GM19372 (cell line): Measurements from ENCODE around the gene ATG9A.

Experiments used
- ATAC-seq: cut with Tn5 transposase; IDR thresholded peaks from one replicate; pipeline ENCODE4 v1.9.1; 2021; ENCODE audit warnings: mild to moderate bottlenecking, low read depth, moderate library complexity; ENCODE audit not compliant: unreplicated experiment

The ATG9A gene

DNA sequence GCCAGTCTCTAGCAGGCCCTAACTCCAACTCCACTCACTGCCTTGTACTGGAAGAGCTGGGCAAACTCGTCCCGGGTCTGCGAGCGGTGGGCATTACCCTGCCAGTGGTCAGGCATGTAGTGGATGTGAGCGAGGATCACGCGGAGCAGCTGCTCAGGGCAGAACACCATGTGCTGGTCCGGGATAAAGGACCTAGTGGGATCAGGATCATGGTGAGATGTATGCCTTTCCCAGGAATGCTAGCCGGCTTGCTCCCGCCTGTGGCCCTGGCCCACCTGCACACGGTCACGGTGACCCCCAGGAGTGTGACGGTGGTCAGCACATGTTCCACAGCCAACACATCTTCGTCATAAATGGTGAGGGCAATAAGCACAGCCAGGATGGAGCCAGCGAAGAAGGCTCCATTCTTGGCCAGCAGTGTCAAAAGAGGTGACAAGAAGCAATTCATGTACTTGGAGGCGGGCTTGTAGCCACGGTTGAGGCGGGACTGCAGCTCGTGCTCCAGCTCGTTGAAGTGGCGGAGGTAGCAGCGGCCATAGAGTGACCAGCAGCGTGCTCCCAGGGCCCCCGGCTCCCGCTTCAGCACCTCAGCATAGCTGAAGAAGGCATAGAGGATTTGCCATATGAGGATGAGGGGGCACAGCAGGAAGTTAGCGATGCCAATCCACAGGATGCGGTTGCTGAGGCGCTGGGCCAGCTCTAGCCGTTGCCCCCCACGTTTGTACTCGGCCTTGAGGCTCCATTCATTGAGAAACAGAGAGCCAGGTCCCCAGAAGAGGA, 5.4 kb downstream of the ATG9A start:
- ATAC-seq = no peak

DNA sequence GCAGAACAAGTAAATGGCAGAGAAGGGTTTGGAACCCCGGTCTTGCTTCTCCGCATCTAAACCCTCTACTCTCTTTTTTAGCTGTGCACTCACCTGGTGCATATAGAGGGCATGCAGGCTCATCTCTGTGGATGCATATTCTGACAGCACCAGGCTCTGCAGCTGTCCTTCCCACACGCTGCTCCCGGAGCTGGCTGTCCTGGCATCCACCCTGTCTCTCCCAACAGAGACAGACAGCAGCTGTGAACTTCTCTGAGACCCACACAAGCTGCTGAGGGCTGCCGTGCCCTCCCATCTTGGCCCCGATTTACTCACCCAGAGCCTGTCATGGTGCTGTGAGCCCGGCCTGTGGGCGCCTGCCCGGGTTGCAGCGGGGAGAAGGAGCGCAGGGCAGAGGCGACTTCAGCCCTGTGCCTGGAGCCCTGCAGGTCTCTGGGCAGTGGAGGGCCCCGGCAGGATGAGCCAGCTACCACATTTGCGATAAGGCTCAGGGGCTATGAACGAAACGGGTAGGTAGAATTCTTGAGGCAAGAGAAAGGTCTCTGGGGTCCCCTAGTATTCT, 7.4 kb downstream of the ATG9A start:
- ATAC-seq = no peak

DNA sequence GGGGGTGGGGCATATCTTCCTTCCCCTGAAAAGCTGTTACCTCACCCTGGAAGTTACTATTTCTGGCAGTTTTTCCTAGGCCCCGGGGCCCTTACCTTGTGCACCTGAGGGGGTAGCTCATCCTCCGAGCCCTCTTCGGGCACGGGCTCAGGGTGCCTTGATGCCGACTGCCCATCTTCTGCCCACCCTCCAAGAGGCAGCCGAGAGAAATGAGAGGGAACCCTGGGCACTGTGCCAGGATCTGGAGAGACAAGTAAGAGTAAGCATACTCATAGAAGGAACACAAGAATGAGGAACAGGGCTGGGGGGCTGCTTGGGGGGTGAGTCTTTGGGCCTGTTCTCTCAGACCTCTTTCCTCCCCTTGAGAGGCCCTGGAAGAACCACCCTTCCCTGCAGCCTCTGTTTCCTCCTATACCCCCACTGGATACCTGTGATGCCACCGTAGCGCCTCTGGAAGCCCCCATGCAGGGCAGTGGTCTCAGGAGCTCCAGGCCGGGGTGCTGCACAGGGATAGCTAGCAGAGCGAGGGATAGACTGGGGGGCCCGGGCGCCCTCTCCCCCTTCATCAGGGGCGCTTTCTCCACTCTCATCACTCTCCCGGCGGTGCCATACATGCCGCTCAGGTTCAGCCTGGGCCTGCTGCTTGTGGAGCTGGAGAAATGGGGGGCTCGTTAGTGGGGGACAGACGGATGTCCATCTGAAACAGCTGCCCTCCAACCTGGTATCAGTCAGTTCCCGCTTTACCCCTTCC, 8.6 kb downstream of the ATG9A start:
- ATAC-seq = no peak

DNA sequence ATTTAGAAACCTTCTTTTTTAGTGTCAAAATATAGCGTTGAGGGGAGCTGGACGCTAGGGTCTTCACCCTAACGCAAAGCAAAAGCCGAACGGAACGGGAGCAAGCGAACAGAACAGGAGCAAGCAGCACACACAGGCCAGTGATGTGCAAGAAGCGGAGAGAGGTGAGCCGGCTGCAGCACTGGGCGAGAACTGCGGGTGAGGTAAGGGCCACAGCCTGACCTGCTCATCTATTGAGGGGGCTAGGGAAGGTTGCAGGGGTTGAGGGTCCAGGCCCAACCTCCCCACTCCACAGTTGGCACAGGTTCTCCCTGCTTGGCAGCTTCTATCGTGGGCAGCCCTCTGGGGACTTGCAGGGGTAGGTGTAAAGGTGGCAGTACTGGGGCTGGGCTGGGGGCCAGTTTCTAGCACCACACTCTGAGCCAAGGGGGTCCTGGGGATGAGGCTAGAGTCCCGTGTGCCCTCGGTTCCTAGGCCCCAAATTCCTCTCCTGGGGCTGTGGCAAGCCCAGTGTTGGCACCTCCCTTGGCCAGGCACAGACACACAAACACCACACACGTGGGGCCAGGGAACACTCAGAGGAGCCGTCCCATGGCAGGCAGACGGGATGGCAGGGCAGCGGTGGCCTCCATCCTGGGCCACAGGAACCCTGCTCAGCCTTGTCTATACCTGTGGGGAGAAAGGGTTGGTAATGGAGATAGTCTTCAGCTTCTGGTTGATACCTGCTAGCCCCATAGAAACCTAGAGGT, 9.5 kb downstream of the ATG9A start:
- no peak for ATAC-seq

DNA sequence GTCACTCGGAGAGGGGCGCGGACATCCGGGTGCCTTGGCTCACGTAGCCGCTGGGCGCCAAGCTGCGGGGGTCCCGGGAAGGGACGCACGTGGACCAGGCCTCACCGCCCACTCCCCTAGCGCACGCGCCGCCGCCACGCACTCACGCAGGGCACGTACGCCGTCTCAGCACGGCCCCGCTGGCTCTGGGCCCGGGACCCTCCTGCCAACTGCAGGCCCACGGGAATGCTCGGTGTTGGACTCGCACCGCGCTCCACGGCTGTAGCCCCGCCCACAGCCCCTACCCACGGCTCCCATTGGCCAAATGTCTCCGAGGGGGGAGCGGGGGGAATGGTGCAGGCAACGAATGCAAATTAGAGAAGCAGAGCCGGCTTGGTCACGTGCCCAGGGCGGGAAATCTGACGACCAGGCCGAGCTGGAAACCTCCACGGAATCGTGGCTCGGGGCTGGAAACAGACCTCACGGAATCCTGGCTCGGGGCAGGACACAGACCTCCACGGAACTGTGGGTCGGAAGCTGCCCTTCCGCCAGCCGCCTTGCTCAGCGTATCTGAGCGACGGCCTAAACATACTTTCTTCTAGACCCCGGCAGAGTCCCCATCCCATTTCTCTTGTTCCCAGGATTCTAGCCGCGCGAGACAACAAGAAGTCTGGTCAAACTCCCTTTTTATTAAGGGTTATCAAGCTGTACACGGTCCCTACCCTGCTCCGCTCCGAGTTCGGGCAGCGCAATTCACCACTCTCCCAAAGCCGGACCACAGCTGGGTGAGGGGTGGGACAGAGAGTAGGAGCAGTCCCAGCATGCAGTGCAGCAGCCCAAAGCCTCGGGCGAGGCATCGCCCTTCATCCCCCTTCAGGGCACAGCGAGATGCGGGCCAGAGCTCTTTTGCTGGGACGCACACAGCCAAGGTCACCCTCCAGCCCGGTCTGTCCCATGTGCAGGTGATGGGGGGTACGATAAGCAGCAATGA, 10.4 kb downstream of the ATG9A start, which contains the start of gene ABCB6:
Gene ABCB6, minus strand, starts transcription at position 227 of the 970 bp plus-strand sequence. CDS start 285 bp downstream, outside the sequence.
- peak; percentile 82 for ATAC-seq

DNA sequence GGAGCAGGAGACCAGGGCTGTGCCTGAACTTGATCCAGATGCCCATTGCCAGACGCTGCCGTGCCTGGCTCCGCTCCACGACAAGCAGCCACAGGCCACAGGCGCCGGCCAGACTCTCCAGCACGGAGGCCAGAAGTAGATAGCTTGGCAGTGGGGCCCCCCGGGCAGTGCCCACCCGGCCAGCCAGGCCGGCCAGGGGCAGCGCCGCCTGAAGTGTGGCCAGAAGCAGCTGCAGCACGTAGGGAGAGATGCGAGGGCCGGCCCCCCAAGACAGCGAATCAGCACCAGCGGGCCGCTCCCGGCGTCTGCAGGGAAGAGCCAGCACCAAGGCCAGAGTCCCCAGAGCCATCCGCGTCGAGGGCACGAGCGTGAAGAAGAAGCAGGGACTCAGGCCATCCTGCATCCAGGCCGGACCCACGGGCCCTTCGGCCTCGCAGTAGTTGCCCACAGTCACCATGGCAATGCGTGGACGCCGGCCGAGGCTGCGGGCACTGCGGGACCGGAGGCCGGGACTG, 11.2 kb downstream of the ATG9A start:
- ATAC-seq = peak; percentile 31

DNA sequence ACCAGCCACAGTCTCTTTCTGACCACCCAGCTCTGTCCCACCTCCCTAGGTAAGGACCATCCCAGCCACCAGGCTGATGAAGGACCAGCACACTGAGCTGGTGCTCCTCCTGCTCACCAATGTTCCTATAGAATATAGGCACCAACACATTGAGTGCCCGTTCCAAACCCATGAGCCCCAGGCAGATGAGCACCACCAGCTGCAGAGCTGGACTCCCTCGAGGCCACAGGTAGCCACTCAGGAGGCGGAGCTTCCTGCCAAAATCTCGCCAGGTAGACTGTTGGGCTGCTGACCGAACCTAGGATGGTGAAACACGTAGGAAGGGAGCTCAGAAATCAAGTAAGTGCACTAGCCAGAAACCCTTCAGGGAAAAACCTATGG, 12.9 kb downstream of the ATG9A start:
- no peak for ATAC-seq

DNA sequence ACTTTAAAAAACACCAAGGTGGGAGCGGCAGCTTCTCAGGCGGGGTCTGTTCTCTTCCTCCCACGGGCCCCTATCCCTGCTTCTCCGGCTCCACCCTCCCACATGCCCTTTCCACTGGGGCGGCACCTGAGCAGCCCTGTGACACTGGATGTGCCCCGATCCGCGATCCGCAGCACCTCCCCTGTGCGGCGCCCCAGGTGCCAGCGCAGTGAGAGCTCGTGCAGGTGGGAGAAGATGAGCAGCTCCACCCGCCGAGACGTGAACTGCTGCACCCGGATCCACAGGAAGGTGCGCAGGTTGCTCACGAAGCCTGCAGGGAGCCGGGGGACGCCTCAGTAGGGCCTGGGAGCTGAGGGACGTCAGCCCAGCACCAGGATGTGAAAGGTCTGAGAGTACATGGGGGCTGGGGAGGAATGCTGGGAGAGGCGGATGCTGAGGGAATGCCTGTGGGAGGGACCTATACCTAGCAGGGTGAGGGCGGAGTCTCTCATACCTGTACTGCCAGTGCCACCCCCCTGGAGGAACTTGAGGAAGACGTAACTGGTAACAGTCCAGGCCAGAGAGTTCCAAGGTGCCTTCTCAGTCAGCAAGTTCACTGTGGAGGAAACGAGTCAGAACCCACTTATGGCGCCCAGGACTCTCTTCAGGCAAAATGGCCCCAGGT, 13.4 kb downstream of the ATG9A start:
- no peak for ATAC-seq

DNA sequence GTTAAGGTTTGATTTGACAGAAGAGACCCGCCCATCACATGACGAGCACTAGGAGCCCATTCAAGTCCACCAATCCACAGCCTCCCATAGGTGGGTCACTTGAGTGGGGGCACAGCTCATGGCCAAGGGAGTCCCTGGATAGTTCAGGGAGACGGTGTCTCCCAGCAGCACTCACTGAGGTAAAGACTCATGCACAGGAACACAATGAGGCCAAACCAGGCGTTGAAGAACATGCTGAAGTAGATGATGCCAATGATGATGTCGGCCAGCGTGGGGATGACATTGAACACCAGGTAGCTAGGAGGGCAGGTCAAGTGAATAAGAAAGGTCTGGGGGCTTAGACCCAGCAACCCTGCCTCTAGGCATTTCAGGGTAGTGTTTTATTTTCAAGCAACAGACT, 14.7 kb downstream of the ATG9A start:
- ATAC-seq = no peak

DNA sequence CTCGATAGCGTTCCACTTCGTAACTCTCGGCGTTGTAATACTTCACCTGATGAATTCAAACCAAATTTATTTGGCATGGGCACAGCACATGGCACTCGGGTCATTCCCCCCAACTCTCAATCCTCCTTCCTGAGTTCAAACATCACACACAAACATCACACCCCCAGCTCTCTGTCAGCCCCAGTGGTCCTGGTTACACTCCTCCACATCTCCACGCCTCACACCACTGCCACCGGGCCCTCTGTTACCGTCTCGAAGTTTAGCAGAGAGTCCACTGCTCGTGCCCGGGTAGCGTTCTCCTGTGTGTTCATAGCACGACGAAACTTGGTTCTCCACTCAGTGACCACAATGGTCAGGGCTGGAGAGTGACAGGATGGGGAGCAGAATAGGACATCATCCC, 15.3 kb downstream of the ATG9A start:
- no peak for ATAC-seq

DNA sequence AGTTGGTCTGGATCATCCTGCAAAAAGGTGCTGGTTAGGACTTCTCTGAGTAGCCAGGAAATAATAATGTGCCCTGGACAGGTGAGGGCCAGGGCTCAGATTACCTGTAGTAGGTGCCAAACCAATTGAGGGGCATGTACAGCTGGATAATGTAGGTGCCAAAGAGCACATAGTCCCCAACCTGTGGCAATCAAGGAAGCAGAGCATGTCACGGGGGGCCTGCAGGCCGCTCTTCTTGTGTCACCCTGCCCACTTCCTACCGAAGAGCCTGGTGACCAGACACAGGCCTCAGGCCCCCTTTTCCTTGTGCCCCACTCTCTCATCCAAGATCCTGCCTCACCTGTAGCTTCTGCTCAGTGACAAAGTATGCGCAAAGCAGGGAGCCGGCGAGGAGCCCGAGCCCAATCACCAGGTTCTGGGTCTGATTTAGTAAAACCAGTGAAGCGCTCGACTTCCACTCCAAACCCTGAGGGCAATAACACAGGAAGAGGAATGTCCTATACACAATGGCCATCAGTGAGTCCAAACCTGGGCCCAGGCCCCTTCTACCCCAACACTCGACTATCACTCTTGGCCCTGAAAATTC, 15.9 kb downstream of the ATG9A start:
- no peak for ATAC-seq

DNA sequence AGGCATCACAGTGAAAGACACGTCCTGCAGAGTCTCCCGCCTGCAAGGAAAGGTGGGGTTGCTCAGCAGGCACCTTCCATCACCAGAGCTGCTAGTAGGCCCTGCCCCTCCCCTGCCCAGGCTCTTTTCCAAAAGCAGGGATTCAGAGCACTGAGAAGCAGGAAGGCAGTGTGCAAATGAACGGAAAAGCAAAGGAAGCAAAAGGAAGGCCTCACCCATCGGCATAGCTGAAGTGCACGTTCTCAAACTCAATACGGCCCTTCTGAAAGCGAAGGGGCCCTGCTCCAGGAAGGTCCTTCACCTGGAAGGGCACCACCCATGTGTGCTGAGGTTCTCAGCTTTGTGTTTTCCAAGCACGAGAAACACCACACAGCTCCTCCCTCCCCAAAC, 16.4 kb downstream of the ATG9A start:
- no peak for ATAC-seq

DNA sequence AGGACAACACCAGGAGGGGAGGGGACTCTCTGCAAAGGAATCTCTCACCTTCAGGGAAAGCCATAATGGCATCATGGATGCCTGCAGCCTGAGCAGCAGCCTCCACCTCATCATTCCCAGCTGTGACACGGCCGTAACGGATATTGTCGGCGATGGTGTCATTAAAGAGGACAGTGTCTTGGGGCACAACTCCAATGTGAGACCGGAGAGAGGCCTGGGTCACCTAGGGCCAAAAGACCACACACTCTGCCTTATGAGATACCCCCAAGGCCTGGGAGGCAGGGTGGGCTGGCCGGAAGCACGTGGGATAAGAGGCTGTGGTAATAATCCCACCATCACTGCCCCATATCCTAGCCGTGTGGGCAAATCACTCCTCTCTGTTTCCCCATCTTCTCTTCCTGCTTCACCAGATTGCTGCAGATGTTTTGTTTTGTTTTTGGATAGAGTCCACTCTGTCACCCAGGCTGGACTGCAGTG, 18.5 kb downstream of the ATG9A start:
- no peak for ATAC-seq

DNA sequence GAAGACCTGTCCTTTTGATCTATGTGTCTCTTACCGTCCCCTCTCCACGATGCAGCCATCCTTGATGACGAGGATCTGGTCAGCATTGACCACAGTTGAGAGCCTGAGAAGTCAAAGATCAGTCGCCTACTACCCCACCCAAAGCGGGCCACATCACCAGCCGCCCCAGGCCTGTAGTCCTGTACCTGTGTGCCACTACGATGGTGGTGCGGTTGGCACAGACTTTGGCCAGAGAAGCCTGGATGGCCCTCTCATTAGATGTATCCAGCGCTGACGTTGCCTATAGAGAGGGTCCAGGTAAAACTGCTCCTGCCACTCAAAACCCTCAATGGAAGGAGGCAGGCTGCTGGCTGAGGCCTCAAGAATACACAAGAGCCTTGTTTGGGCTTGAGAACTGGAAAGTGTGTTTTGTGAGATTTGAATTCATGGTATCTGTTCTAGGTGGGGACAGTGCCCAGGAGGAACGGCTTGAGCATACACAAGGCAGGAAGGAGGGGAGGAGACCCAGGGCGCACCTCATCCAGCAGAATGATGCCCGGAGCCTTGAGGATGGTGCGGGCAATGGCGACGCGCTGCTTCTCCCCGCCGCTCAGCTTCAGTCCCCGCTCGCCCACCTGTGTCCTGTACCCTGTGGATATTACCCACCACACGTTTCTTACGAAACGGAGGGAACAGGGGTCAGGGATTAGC, 19.1 kb downstream of the ATG9A start:
- ATAC-seq = no peak

DNA sequence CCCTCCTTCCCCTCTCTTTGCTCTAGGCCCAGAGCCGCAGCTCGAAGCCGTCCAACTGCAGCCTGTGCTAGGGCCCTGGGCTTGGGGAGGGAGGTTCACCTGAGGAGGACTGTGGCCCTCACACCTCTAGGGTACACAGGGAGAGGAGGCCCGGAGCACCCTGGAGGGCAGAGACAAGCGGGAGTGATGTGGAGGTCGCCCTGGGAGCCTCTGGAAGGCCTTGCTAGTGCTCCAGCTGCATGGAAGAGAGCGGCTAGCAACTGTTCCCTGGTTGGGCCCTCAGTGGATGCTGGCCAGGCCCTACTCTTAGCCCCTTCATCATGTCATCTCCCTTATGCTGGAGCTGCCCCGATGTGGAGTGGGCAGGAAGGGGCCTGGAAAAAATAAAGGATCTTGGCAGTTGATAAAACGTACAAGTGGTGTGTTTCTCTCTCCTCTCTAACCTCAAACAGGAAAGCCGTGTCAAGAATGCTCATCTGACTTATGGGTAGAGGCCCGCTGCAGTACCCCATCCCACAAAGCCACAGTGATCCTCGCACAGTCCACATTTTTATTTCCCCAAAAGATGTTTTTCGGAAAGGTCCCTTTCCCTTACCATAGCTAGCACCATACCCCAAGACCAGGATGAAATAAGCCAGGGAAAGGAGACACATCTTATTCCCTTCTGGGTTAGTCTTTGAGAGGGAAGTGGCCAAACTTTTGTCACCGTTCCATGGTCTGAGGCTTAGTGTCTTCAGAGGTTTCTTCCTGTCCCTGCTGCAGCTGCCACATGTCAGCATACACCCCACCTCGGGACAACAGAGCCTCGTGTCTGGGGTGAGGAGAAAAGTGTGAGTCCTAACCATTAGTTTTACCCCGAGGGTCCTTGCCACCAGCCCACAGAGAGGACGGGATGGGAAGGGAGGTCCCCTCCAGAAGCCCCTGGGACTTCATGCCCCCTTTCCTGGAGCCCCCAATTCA, 19.9 kb downstream of the ATG9A start:
- ATAC-seq = no peak

DNA sequence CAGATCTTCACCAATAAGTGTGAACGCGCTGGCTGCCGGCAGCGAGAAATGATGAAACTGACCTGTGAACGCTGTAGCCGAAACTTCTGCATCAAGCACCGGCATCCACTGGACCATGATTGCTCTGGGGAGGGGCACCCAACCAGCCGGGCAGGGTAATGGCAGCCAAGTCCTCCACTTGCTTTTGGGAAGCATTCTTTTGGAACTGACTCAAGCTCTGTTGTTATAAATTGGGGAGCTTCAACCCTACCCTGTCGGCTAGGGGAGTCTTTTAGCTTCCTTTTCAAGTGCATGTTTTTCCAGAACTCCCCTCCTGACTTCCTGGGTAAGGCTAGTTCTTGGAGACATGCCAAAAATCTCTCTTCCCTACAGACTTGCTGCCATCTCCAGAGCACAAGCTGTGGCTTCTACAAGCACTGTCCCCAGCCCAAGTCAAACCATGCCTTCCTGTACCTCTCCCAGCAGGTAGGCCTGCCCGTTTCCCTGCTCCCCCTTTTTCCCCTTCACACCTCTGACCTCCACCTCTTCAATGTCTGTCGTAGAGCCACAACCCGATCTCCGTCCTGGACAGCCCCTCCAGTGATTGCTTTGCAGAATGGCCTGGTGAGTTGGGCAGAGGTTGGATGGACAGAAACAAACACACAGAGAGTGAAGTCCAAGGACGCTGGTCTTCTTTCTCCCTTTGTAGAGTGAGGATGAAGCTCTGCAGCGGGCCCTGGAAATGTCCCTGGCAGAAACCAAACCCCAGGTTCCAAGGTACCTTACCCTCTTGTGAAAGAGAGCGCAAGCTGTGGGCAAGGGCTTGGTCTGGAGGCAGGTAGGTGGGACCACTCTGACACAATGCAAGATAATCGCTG, 21.3 kb downstream of the ATG9A start:
- no peak for ATAC-seq
